OCI-LY1 (cell line): ENCODE data around the gene ADK.

Experiments used
- H2AFZ ChIP-seq: fragments of 200-600 bp; sonication (generic), shearing (Covaris generic); 2 replicates; pipeline ENCODE4 v1.6.0; 2014; ENCODE audit warnings: antibody characterized with exemption, mild to moderate bottlenecking, low read length
- H3F3A ChIP-seq: fragments of 200-600 bp; sonication (generic), shearing (Covaris generic); 2 replicates; pipeline ENCODE4 v1.6.0; 2014; ENCODE audit warnings: mild to moderate bottlenecking, antibody characterized with exemption, low read length, moderate library complexity; ENCODE audit not compliant: insufficient read depth
- H3K27ac ChIP-seq: fragments of 200-600 bp; sonication (generic); 2 replicates; pipeline ENCODE4 v1.5.1; 2014; ENCODE audit warnings: low read length, mixed run types, mild to moderate bottlenecking, low read depth; ENCODE audit not compliant: poor library complexity, severe bottlenecking
- H3K27me3 ChIP-seq: fragments of 200-600 bp; sonication (generic); 2 replicates; pipeline ENCODE4 v1.6.0; 2014; ENCODE audit warnings: antibody characterized with exemption, mild to moderate bottlenecking, low read length, moderate library complexity; ENCODE audit not compliant: insufficient read depth
- H3K36me3 ChIP-seq: fragments of 200-600 bp; sonication (generic); 2 replicates; pipeline ENCODE4 v1.6.1; 2014; ENCODE audit warnings: mild to moderate bottlenecking, antibody characterized with exemption, low read length, moderate library complexity, mixed read lengths; ENCODE audit not compliant: insufficient read depth
- H3K4me1 ChIP-seq: fragments of 200-600 bp; sonication (generic); 2 replicates; pipeline ENCODE4 v1.5.1; 2014; ENCODE audit warnings: mild to moderate bottlenecking, low read length, moderate library complexity; ENCODE audit not compliant: insufficient read depth, severe bottlenecking
- H3K4me2 ChIP-seq: fragments of 200-600 bp; sonication (generic), shearing (Covaris generic); 2 replicates; pipeline ENCODE4 v1.6.1; 2014; ENCODE audit warnings: low read length
- H3K4me3 ChIP-seq: fragments of 200-600 bp; sonication (generic); 2 replicates; pipeline ENCODE4 v1.5.1; 2014; ENCODE audit warnings: low read length, low read depth, mild to moderate bottlenecking, mixed read lengths; ENCODE audit not compliant: poor library complexity, severe bottlenecking
- H3K79me2 ChIP-seq: fragments of 200-600 bp; shearing (Covaris generic); 2 replicates; pipeline ENCODE4 v1.6.1; 2016; ENCODE audit warnings: mixed run types, low read length, mixed read lengths; ENCODE audit not compliant: insufficient read depth
- H3K9ac ChIP-seq: fragments of 200-600 bp; sonication (generic), shearing (Covaris generic); 2 replicates; pipeline ENCODE4 v1.6.1; 2014; ENCODE audit warnings: mild to moderate bottlenecking, low read length, mixed read lengths
- H3K9me2 ChIP-seq: fragments of 200-600 bp; sonication (generic), shearing (Covaris generic); 2 replicates; pipeline ENCODE4 v1.6.1; 2014; ENCODE audit warnings: low read depth, mild to moderate bottlenecking, low read length, mixed read lengths
- H3K9me3 ChIP-seq: fragments of 200-600 bp; shearing (Covaris generic); 2 replicates; pipeline ENCODE4 v1.6.1; 2014; ENCODE audit warnings: low read length, mixed read lengths
- H4K20me1 ChIP-seq: fragments of 200-600 bp; sonication (generic), shearing (Covaris generic); 2 replicates; pipeline ENCODE4 v1.6.0; 2016; ENCODE audit warnings: mild to moderate bottlenecking, low read length; ENCODE audit not compliant: insufficient read depth
- EZH2 ChIP-seq: fragments of 200-600 bp; sonication (generic), shearing (Covaris generic); IDR thresholded peaks from 2 replicates; pipeline ENCODE4 v1.8.0; 2017; ENCODE audit warnings: borderline replicate concordance, mixed run types, mild to moderate bottlenecking, antibody characterized with exemption, low read length, moderate library complexity, mixed read lengths
- TF ChIP-seq, protein P1 (sequence below): fragments of 200-600 bp; sonication (generic), shearing (Covaris generic); IDR thresholded peaks from 2 replicates; pipeline ENCODE4 v1.5.1; 2017; ENCODE audit warnings: mild to moderate bottlenecking, antibody characterized with exemption, low read length, moderate library complexity, mixed read lengths

Gene ADK

DNA sequence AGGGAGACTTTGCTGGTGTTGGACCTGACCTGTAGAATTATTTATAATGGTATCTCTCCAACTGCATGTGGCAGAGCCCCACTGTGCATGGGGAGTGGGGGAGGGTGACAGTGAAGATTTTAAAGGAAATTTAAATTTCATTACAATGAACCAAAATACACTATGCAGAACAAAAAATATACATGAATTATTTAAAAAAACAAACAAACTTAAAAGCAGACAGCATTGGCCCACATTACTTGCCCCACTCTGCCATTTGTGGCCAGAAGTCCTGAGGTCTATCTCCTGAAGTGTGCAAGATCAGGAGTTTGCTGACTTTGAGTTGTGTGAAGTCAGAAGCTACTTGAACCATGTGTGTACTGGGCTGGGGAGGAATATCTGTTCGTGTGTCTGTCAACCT lies 40.9 kb upstream of the ADK start:
- no peak for TF ChIP-seq EZH2
- TF ChIP-seq, protein P1, sequence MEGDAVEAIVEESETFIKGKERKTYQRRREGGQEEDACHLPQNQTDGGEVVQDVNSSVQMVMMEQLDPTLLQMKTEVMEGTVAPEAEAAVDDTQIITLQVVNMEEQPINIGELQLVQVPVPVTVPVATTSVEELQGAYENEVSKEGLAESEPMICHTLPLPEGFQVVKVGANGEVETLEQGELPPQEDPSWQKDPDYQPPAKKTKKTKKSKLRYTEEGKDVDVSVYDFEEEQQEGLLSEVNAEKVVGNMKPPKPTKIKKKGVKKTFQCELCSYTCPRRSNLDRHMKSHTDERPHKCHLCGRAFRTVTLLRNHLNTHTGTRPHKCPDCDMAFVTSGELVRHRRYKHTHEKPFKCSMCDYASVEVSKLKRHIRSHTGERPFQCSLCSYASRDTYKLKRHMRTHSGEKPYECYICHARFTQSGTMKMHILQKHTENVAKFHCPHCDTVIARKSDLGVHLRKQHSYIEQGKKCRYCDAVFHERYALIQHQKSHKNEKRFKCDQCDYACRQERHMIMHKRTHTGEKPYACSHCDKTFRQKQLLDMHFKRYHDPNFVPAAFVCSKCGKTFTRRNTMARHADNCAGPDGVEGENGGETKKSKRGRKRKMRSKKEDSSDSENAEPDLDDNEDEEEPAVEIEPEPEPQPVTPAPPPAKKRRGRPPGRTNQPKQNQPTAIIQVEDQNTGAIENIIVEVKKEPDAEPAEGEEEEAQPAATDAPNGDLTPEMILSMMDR = no peak
- peaks cover 51% of the 10 kb centered on the region for H3K36me3 ChIP-seq
- H3K27ac ChIP-seq = no peak overlapping the region
- H3K79me2 ChIP-seq = no peaks in the 10 kb centered on the region
- H3K9me3 ChIP-seq = no peaks in the 10 kb centered on the region
- H3K4me1 ChIP-seq = no peaks in the 10 kb centered on the region
- no peaks in the 10 kb centered on the region for H3F3A ChIP-seq
- H3K4me2 ChIP-seq = no peak overlapping the region
- H3K9ac ChIP-seq = no peak overlapping the region
- no peak overlapping the region for H3K4me3 ChIP-seq
- no peak overlapping the region for H2AFZ ChIP-seq
- no peaks in the 10 kb centered on the region for H3K27me3 ChIP-seq
- no peaks in the 10 kb centered on the region for H3K9me2 ChIP-seq
- H4K20me1 ChIP-seq = no peaks in the 10 kb centered on the region

DNA sequence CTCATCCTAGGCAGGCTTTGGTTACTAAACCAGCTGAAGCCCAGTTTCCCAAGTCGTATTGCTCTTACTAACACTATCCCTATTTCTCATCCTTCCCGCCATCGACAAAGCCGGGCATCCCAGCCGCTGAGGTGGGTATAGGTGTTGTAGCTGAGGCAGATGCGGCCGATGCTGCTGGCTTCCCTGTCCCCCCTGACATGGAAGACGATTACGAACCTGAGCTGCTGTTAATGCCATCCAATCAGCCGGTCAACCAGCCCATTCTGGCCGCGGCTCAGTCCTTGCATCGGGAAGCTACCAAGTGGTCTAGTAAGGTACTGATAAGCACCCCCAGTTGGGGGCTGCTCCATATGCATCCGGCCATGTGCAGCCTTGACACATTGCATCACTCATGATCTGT lies 39.2 kb upstream of the ADK start:
- H3K27me3 ChIP-seq = no peaks in the 10 kb centered on the region
- TF ChIP-seq EZH2 = no peak
- no peaks in the 10 kb centered on the region for H4K20me1 ChIP-seq
- no peaks in the 10 kb centered on the region for H3K4me1 ChIP-seq
- no peak overlapping the region for H3K4me3 ChIP-seq
- no peaks in the 10 kb centered on the region for H3K79me2 ChIP-seq
- peaks cover 59% of the 10 kb centered on the region for H3K36me3 ChIP-seq
- no peaks in the 10 kb centered on the region for H3K9me3 ChIP-seq
- H3K27ac ChIP-seq = no peak overlapping the region
- no peak overlapping the region for H2AFZ ChIP-seq
- no peak overlapping the region for H3K4me2 ChIP-seq
- H3F3A ChIP-seq = no peaks in the 10 kb centered on the region
- no peak overlapping the region for H3K9ac ChIP-seq
- no peaks in the 10 kb centered on the region for H3K9me2 ChIP-seq

DNA sequence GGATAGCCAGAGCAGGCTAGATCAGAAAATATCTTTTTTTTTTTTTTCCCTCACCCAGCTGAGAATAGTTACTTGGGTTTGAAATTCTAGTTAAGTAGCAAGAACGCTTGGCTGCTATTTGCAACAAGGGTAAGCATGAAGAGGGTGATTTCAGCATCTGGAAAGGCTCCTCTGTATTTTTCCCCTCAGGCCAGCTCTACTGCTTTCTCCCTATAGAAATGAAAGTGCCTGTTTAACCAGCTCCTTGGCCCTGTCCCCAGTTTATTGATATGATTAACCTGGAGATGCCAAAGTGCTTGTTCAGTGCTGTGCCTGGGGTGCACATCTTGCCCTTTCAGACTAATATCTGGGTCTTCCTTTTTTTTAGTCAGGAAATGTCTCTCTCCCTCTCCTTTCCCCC lies 37.5 kb upstream of the ADK start:
- no peak overlapping the region for H3K27ac ChIP-seq
- peaks cover 73% of the 10 kb centered on the region for H3K36me3 ChIP-seq
- no peak overlapping the region for H2AFZ ChIP-seq
- H3K79me2 ChIP-seq = no peaks in the 10 kb centered on the region
- no peak overlapping the region for H3K4me2 ChIP-seq
- H4K20me1 ChIP-seq = no peaks in the 10 kb centered on the region
- TF ChIP-seq, protein P1 = no peak
- no peak for TF ChIP-seq EZH2
- no peaks in the 10 kb centered on the region for H3F3A ChIP-seq
- no peaks in the 10 kb centered on the region for H3K4me1 ChIP-seq
- no peak overlapping the region for H3K9ac ChIP-seq
- no peak overlapping the region for H3K4me3 ChIP-seq
- H3K9me3 ChIP-seq = no peaks in the 10 kb centered on the region
- H3K9me2 ChIP-seq = no peaks in the 10 kb centered on the region
- H3K27me3 ChIP-seq = no peaks in the 10 kb centered on the region

DNA sequence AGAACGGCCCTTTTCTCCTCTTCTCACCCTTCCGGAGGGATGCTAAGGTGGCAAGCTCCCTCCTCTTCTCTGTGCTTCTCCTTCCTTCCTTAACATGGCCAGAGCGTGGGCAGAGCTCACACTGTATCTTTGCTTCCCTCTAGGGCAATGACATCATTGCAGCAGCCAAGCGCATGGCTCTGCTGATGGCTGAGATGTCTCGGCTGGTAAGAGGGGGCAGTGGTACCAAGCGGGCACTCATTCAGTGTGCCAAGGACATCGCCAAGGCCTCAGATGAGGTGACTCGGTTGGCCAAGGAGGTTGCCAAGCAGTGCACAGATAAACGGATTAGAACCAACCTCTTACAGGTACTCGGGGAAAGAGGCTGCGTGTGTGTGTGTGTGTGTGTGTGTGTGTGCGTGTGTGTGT lies 37.0 kb upstream of the ADK start:
- Histone ChIP-seq H3K4me1 (no peaks in the 10 kb centered on the region), H3K9ac (no peak overlapping the region), H3K79me2 (no peaks in the 10 kb centered on the region), H3F3A (no peaks in the 10 kb centered on the region), H3K27me3 (no peaks in the 10 kb centered on the region), H3K9me2 (no peaks in the 10 kb centered on the region), H3K9me3 (no peaks in the 10 kb centered on the region), H3K4me3 (no peak overlapping the region), H3K36me3 (peaks cover 75% of the 10 kb centered on the region), H3K27ac (no peak overlapping the region), H2AFZ (no peak overlapping the region), H3K4me2 (no peak overlapping the region), H4K20me1 (no peaks in the 10 kb centered on the region)
- TF ChIP-seq, protein P1 = no peak
- TF ChIP-seq EZH2 = no peak
